HepG2 (cell line): ENCODE results near the gene IRF2. TPM values are rescaled to one million over a fixed set of nuclear protein-coding genes. Genes with fewer than 3 reads are reported as not detected.

Experiments used
- ATRX ChIP-seq: sonication (generic); formaldehyde crosslinking; IDR thresholded peaks from 2 replicates; pipeline ENCODE4 v1.4.0; 2020; ENCODE audit warnings: missing genetic modification reagents, borderline replicate concordance
- CENPX ChIP-seq: sonication (generic); formaldehyde crosslinking; IDR thresholded peaks from 2 replicates; pipeline ENCODE4 v1.9.0; 2021; ENCODE audit warnings: mild to moderate bottlenecking, missing genetic modification reagents, moderate library complexity
- CHD4 ChIP-seq: fragments of 200-600 bp; sonication (generic); IDR thresholded peaks from 2 replicates; pipeline ENCODE4 v1.7.0; 2017; ENCODE audit warnings: mild to moderate bottlenecking, low read length, borderline replicate concordance
- DPF2 ChIP-seq: sonication (generic); formaldehyde crosslinking; IDR thresholded peaks from 2 replicates; pipeline ENCODE4 v1.4.0; 2020; ENCODE audit warnings: mild to moderate bottlenecking, low read depth, missing genetic modification reagents, borderline replicate concordance
- EZH2 ChIP-seq: conservative IDR thresholded peaks from 2 replicates; pipeline ENCODE4 v1.6.1; 2012; ENCODE audit warnings: mild to moderate bottlenecking, low read depth, low read length, moderate library complexity
- FOXC1 ChIP-seq: sonication (generic); formaldehyde crosslinking; IDR thresholded peaks from 2 replicates; pipeline ENCODE4 v1.8.0; 2022; ENCODE audit warnings: mild to moderate bottlenecking, missing genetic modification reagents, borderline replicate concordance
- GTF3A ChIP-seq: sonication (generic); formaldehyde crosslinking; conservative IDR thresholded peaks from 2 replicates; pipeline ENCODE4 v1.4.0; 2020; ENCODE audit warnings: mild to moderate bottlenecking, missing genetic modification reagents
- GZF1 ChIP-seq: sonication (generic); formaldehyde crosslinking; IDR thresholded peaks from 2 replicates; pipeline ENCODE4 v1.5.1; 2020; ENCODE audit warnings: mild to moderate bottlenecking, missing genetic modification reagents
- HHEX ChIP-seq: IDR thresholded peaks from 2 replicates; pipeline ENCODE4 v1.6.1; 2016; ENCODE audit warnings: control low read depth
- HOXA3 ChIP-seq: sonication (generic); formaldehyde crosslinking; IDR thresholded peaks from 2 replicates; pipeline ENCODE4 v1.5.0; 2020; ENCODE audit warnings: missing genetic modification reagents
- IKZF4 ChIP-seq: sonication (generic); formaldehyde crosslinking; IDR thresholded peaks from 2 replicates; pipeline ENCODE4 v1.5.1; 2020; ENCODE audit warnings: borderline replicate concordance, mild to moderate bottlenecking, low read depth, missing genetic modification reagents; ENCODE audit errors: not compliant biosample characterization
- KDM5B ChIP-seq: sonication (generic); formaldehyde crosslinking; IDR thresholded peaks from 2 replicates; pipeline ENCODE4 v1.4.0; 2020; ENCODE audit warnings: missing genetic modification reagents, mild to moderate bottlenecking, borderline replicate concordance
- MTA1 ChIP-seq: sonication (generic); formaldehyde crosslinking; IDR thresholded peaks from 2 replicates; pipeline ENCODE4 v1.4.0; 2020; ENCODE audit warnings: missing genetic modification reagents, mild to moderate bottlenecking, borderline replicate concordance
- NBN ChIP-seq: fragments of 450-650 bp; conservative IDR thresholded peaks from 2 replicates; pipeline ENCODE4 v1.6.1; 2017
- PHF8 ChIP-seq: sonication (generic); formaldehyde crosslinking; IDR thresholded peaks from 2 replicates; pipeline ENCODE4 v1.5.0; 2020; ENCODE audit warnings: missing genetic modification reagents
- SIX1 ChIP-seq: sonication (generic); formaldehyde crosslinking; IDR thresholded peaks from 2 replicates; pipeline ENCODE4 v1.4.0; 2020; ENCODE audit warnings: missing genetic modification reagents, borderline replicate concordance
- SOX13 ChIP-seq, 3 experiments: fragments of 450-650 bp in 1 of 3; sonication (generic) in 1 of 3; formaldehyde crosslinking in 1 of 3; IDR thresholded peaks in 2 of 3; conservative IDR thresholded peaks in 1 of 3; 2 replicates each; pipeline versions ENCODE4 v1.5.0 to v1.6.1; 2016 to 2020; ENCODE audit warnings: antibody characterized with exemption in 1 of 3, mild to moderate bottlenecking in 1 of 3, missing compliant biosample characterization in 1 of 3, missing genetic modification reagents in 1 of 3, moderate library complexity in 1 of 3
- U2AF2 ChIP-seq: fragments of 200-400 bp; formaldehyde crosslinking; IDR thresholded peaks from 2 replicates; pipeline ENCODE4 v1.6.1; 2017; ENCODE audit warnings: low read depth, mild to moderate bottlenecking, low read length
- ZBTB42 ChIP-seq: sonication (generic); formaldehyde crosslinking; IDR thresholded peaks from 2 replicates; pipeline ENCODE4 v1.5.0; 2020; ENCODE audit warnings: mild to moderate bottlenecking, missing genetic modification reagents
- ZMAT3 ChIP-seq: sonication (generic); formaldehyde crosslinking; conservative IDR thresholded peaks from 2 replicates; pipeline ENCODE4 v1.7.0; 2021; ENCODE audit warnings: missing genetic modification reagents
- ZNF124 ChIP-seq: sonication (generic); formaldehyde crosslinking; IDR thresholded peaks from 2 replicates; pipeline ENCODE4 v1.4.0; 2020; ENCODE audit warnings: missing genetic modification reagents
- ZNF225 ChIP-seq: sonication (generic); formaldehyde crosslinking; IDR thresholded peaks from 2 replicates; pipeline ENCODE4 v1.4.0; 2020; ENCODE audit warnings: mild to moderate bottlenecking, missing genetic modification reagents
- ZNF496 ChIP-seq: sonication (generic); formaldehyde crosslinking; IDR thresholded peaks from 2 replicates; pipeline ENCODE4 v1.8.1; 2023; ENCODE audit warnings: mild to moderate bottlenecking, moderate library complexity, missing genetic modification reagents; ENCODE audit not compliant: insufficient replicate concordance
- ZNF563 ChIP-seq: sonication (generic); formaldehyde crosslinking; IDR thresholded peaks from 2 replicates; pipeline ENCODE4 v1.8.0; 2022; ENCODE audit warnings: mild to moderate bottlenecking, moderate library complexity, missing genetic modification reagents
- polyA plus RNA-seq, 8 experiments: library from polyadenylated mRNA; depleted of rRNA in 3 of 8; stranded (reverse) in 7 of 8; unstranded in 1 of 8; fragments of >200 nt; fragmentation: Illumina TruSeq in 4 of 8; extraction: Trizol in 4 of 8; gene quantifications; 2 replicates each; pipeline versions ENCODE4 v1.2.1 to v1.2.3, GENCODE V29; 2011 to 2016; ENCODE audit warnings: low read depth in 4 of 8, missing spikeins in 1 of 8, mixed read lengths in 1 of 8; ENCODE audit not compliant: insufficient read depth in 1 of 8
- total RNA-seq, 5 experiments: library from RNA; depleted of rRNA; stranded (reverse); fragments of >200 nt; fragmentation: Illumina TruSeq; extraction: Trizol; gene quantifications; 2 replicates each; pipeline ENCODE4 v1.2.3, GENCODE V29; 2016; ENCODE audit warnings: low read depth in 1 of 5
- TF ChIP-seq, protein P1 (sequence below): sonication (generic); formaldehyde crosslinking; IDR thresholded peaks from 2 replicates; pipeline ENCODE4 v1.4.0; 2020; ENCODE audit warnings: missing genetic modification reagents, mild to moderate bottlenecking, borderline replicate concordance
- TF ChIP-seq, protein P2 (sequence below): sonication (generic); formaldehyde crosslinking; IDR thresholded peaks from 2 replicates; pipeline ENCODE4 v1.8.1; 2023; ENCODE audit warnings: missing genetic modification reagents, inconsistent platforms, borderline replicate concordance
- TF ChIP-seq, protein P3 (sequence below): sonication (generic); formaldehyde crosslinking; IDR thresholded peaks from 2 replicates; pipeline ENCODE4 v1.4.0; 2020; ENCODE audit warnings: missing genetic modification reagents

IRF2 gene
- total and polyA plus RNA-seq, 2 of the 13 experiments (the other 11 are each of a cell fraction or from before 2014, with no cell fraction given) = 15.5 to 28.8 TPM

DNA sequence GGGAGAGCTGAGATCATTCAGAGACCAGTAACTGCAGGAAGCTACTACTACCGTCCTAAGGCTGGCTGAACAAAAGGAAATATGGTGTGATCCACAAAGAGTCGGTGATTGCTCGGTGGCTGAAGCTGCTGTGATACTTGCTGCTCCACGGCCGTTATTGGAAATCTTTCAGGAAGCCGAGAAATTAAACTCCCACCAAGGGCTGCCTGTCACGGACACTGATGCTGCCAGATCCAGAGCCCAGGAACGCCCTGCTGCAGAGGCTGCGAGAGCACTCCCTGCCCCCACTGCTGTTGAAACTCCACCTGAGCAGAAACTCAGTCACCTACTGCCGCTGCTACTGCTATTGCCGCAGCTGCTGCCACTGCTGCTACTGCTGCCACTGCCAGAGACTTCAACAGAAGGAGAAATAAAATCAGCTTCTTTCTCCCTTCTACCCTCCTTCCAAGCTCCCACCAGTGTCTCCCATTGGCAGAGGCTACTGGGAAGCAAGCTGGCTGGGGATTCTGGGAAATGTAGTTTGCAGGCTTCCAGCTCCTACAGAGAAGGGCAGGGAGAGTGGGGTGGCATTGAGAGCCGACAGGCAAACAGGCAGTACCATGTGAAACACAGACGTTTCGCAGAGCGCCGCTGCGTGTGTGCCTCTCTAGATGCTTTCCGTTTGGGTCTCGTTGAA, 130.7 kb downstream of the IRF2 start (continued):
- TF ChIP-seq GTF3A (no peak), ZNF496 (CRISPR knock-in tag) (no peak), ATRX (no peak), IKZF4 (no peak), GZF1 (CRISPR knock-in tag) (no peak), U2AF2 (no peak), FOXC1 (CRISPR knock-in tag) (no peak; the same call in 1 of the 2 replicates), SIX1 (CRISPR knock-in tag) (no peak), CENPX (CRISPR knock-in tag) (no peak), EZH2 (no peak), HOXA3 (peak; percentile 55), ZNF563 (CRISPR knock-in tag) (no peak), PHF8 (CRISPR knock-in tag) (peak; percentile 40), ZNF225 (CRISPR knock-in tag) (no peak), ZBTB42 (CRISPR knock-in tag) (no peak), ZMAT3 (0 out of 2 replicates have a peak, but pooled peaks have one; percentile 46), KDM5B (CRISPR knock-in tag) (peak; percentile 49; the same call in 1 of the 2 replicates), CHD4 (no peak), DPF2 (CRISPR knock-in tag) (no peak), ZNF124 (CRISPR knock-in tag) (no peak), HHEX (CRISPR knock-in tag) (no peak), NBN (no peak), MTA1 (peak; percentile 44; the same call in 1 of the 2 replicates), SOX13 (IDR thresholded peaks at IDR 0.05) (no peak), SOX13 (CRISPR knock-in tag; conservative IDR thresholded peaks at IDR 0.05 in 1 of 2, IDR thresholded peaks at IDR 0.05 in 1 of 2) (no peak)
- TF ChIP-seq, protein P1, sequence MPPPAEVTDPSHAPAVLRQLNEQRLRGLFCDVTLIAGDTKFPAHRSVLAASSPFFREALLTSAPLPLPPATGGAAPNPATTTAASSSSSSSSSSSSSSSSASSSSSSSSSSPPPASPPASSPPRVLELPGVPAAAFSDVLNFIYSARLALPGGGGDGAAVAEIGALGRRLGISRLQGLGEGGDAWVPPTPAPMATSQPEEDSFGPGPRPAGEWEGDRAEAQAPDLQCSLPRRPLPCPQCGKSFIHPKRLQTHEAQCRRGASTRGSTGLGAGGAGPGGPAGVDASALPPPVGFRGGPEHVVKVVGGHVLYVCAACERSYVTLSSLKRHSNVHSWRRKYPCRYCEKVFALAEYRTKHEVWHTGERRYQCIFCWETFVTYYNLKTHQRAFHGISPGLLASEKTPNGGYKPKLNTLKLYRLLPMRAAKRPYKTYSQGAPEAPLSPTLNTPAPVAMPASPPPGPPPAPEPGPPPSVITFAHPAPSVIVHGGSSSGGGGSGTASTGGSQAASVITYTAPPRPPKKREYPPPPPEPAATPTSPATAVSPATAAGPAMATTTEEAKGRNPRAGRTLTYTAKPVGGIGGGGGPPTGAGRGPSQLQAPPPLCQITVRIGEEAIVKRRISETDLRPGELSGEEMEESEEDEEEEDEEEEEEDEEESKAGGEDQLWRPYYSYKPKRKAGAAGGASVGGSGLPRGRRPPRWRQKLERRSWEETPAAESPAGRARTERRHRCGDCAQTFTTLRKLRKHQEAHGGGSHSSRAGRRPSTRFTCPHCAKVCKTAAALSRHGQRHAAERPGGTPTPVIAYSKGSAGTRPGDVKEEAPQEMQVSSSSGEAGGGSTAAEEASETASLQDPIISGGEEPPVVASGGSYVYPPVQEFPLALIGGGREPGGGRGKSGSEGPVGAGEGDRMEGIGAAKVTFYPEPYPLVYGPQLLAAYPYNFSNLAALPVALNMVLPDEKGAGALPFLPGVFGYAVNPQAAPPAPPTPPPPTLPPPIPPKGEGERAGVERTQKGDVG (CRISPR knock-in tag) = no peak
- TF ChIP-seq, protein P2, sequence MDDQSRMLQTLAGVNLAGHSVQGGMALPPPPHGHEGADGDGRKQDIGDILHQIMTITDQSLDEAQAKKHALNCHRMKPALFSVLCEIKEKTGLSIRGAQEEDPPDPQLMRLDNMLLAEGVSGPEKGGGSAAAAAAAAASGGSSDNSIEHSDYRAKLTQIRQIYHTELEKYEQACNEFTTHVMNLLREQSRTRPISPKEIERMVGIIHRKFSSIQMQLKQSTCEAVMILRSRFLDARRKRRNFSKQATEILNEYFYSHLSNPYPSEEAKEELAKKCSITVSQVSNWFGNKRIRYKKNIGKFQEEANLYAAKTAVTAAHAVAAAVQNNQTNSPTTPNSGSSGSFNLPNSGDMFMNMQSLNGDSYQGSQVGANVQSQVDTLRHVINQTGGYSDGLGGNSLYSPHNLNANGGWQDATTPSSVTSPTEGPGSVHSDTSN (CRISPR knock-in tag) = no peak
- TF ChIP-seq, protein P3, sequence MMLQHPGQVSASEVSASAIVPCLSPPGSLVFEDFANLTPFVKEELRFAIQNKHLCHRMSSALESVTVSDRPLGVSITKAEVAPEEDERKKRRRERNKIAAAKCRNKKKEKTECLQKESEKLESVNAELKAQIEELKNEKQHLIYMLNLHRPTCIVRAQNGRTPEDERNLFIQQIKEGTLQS (CRISPR knock-in tag) = no peak
